ENCODE measurements around the gene CNTNAP2.
A peak's percentile ranks its signal among the peaks of the same experiment; 100 is the strongest.

CNTNAP2 gene

DNA sequence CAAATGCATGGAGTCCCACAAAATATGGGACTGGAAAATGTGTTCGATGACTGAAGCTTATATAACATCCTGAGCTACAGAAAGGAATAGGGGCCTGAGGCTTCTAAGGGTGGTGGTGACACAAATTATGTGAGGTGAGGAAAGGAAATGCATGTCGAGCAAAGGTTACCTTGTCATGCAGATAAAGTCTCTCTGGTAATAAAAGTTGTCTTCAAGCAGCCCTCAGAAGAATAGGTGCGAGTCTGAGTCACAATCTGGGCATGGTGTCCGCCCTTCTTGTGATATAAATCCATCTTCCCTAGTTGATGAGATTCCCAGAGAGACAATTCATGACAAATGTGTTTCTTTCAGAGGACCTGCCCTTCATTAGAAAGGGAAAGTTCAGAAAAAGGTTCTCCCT lies 1488.7 kb downstream of the CNTNAP2 start:
- DNase-seq: no peak

DNA sequence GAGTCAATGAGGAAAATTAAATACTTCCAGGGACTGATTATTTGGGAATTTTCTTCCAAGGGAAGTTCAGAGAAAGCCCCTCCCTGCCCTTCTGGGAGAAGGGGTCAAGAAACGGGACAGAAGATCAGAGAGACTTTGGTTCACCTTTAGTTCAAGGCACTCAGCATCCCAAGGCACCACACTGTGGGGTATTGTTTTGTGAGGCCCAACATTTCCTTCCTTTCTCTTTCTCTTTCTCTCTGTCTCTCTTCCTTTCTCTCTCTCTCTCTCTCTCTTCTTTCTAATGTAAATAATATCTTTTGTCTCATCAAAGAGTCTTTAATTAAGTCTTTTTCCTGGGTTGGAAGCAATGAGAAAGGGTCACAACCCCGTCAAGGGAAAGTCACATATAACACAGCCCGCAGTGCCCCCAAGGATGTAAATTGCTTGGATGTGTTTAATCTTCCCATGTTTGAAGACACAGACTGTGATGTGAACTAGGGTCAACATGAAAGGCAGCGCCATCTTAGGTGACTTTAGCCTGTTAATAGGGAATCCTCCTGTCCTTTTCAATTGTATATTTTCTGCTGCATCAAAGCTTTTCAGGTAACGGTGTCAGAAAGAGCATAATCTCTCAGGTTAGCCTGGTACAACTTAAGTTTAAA lies 1490.7 kb downstream of the CNTNAP2 start:
- DNase-seq: no peak

GRCh38 chr7:147611431-147611830 lies 1494.8 kb downstream of the CNTNAP2 start:
- peak; percentile 59 for DNase-seq

GRCh38 chr7:147635288-147635687 lies 1518.7 kb downstream of the CNTNAP2 start:
- no peak for DNase-seq

- DNase-seq: no peak
These were observed 1520.0 kb downstream of the CNTNAP2 start for GRCh38 chr7:147636553-147636952.

DNA sequence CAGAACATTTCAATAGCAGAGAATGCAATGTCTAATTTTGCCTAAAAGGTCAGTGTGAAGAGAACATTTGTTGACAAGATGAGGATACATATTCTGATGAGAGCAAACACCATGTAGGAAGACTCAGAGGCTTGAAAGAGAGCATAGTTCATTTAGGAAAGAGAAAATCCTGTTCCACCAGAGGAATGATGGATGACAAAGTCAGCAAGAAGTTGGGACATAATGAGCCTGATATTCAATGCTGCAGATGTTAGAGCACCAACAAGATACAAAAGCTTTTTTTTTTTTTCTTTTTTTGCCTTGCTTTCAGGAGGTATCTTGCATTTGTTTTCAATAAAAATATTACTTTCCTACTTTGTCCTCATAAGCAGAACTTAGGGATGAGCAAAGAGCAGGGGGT lies 1522.0 kb downstream of the CNTNAP2 start:
- DNase-seq: no peak

GRCh38 chr7:147639037-147639436 lies 1522.4 kb downstream of the CNTNAP2 start:
- DNase-seq: no peak

DNA sequence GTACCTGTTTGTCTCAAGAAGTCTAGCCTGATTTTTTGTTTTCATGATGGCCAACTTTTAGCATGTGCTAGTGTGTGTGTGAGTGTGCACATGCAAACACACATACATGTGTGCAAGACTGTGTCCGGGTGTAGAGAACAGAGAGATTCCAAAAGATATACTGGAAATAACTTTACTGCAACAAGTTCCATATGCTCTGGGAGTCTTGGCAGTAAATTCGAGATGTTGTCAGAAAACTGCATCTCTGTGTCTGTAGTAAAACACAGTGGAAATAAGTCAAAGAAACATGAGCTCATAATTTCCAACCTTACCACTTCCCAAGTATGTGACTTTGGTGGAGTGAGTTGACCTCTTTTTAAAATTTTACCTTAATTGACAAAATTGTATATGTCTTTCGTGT lies 1523.2 kb downstream of the CNTNAP2 start:
- no peak for DNase-seq

DNA sequence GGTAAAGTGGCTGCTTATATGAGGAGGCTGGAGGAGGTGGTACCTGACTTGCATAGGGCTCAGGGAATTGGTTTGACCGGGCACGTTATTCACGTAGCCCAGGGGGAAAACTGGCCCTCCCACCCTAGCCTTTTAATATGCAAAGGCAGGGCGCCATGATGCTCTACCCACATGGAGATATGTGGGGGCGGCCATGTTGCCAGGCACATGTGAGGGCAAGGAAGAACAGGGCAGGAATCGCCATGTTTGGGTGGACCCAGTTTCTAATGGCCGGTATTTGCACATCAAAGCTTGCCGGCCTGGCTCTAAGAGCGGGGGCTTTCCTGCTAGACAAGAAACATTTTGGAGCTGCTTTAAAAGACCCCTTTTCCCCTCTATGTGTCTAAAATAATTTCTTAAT lies 1524.2 kb downstream of the CNTNAP2 start:
- no peak for DNase-seq

- DNase-seq: no peak
These were observed 1530.0 kb downstream of the CNTNAP2 start for GRCh38 chr7:147646568-147646967.

- no peak for DNase-seq
These were observed 1534.4 kb downstream of the CNTNAP2 start for GRCh38 chr7:147650991-147651390.

DNA sequence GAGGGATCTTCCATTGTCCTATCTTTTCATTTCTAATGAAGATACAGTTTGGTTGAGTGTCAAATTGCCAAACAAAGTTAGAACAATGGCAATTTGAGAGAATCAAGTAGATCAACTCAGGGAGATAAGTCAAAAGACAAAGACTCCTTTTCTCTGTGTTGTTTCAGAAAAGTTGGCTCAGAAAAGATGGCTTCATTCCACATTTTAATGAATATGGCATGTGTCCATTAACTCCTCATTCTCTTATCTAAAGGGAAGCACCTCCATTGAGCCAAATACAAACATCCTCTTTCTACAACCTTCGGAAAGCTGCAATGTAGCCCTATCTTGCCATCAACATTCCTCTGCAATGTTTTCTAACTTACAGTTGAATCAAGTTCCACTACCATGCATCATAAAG lies 1535.0 kb downstream of the CNTNAP2 start:
- no peak for DNase-seq

GRCh38 chr7:147653456-147653855 lies 1536.9 kb downstream of the CNTNAP2 start:
- no peak for DNase-seq

DNA sequence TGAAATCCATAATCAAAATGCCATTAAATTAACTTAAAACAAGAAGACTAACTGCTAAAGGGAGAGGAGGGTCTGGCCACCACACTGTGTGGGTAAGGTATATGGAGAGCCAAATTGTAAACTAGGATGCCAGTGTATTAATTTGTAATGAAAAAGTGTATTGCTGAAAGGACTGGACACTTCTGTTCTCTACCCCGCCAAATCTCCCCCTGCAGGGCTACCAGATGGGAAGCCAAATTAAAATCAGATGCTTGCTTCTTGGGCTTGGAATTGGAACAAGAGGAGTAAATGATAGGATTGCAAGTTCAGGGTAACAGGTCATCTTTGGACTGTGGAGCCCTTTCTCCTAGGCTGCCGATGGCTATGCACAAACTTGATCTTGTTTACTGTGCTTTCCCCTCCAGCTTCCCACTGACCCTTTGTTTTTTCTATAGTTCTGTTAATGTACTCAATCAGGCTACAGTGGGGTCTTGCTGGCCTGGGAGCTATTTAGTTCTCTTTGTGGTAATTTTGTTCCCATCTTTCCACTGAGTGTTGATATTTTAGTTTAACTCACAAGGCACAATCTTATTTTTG lies 1541.9 kb downstream of the CNTNAP2 start:
- DNase-seq: no peak

DNA sequence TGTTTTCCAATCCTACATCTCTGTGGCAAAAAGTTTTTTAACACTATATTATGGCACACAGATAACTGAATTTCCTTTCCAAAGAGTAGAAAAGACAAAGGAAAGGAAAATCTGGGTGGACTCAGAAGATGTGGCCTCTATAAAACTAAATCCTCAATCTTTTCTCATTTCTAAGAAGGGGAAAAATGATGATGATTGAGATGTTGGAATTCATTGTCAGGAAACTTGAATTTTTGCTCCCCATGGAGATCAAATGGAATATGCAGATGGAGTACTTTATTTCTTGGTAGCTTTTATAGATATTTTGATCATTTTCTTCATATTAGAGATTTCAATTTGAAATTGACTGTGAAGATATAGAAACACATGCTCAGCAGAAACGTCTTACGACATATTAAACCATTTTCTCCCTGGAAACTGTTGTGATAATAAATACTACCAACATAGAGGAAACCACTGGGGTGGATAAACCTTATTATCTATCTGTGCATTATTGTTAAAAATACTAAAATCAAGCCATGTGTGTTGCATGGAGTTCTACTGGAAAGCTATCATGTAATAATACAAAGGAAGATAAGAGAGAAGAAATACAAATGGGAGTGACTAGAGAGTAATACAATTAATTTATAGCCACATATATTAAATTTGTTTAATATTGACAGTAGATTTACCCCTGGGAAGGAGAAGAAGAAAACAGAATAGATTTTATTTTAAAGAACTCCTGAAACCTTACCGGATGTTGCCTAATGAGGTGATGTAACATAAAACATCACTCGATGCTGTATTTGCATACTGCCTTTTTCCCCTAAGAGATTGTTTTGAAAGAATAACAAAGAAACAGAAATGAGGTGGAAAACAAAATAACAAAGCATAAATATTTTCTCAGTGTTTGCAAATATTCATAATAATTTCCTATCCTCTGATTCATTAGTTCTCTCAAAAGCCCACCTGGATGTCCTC lies 1542.7 kb downstream of the CNTNAP2 start:
- DNase-seq: no peak

DNA sequence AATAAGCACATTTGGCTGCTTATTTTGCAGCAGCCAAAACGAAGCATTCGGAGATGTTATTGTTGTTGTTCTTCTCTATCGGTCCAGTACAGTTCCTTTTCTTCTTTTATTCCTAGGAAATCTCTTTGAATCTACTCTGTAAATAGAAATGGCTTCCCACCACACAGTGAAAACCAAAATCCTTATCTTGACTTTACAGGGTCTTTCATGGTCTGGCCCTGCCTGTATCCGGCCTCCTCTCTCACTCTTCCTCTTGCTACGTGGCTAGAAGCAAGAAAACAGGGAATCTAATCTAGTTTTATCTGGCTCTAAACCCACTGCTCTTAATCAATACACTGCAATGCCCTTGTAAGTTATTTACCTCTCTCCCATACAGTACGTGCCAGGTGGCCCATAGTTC lies 1547.9 kb downstream of the CNTNAP2 start:
- DNase-seq: no peak

- DNase-seq: no peak
These were observed 1554.2 kb downstream of the CNTNAP2 start for GRCh38 chr7:147670759-147671158.

DNA sequence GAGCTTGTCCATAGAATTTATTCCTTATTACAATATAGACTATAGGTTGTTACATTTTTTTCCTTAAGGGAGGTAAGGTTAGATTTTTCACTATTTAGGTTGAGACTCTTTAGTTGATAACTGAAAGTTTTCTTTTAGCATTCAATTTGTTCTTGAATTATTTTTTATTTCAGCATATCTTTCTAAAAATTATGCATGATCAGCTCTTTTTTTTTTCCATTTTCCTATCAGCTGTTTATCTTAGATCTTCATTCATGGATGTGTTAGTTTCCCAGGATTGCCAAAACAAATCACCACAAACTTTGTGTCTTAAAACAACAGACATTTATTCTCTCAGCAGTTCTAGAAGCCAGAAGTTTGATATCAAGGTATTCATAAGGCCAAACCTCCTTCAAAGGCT lies 1558.1 kb downstream of the CNTNAP2 start:
- no peak for DNase-seq

DNA sequence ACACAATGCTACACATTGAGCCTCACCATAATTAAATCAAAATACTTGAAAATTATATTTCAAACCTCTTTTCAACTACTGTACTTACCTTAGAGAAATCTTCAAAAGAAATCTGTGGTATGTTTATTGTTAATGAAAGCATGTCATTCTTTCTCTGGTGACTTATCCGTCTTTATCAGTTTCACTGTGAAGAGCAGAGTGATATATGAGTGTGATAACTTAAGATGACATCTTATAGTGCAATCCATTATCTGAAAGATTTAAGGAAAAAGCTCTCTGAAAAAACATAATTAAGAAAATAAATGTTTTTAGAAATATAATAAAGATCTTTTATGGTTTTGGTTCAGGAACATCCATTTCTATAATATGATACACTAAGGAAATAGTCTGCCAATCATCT lies 1562.3 kb downstream of the CNTNAP2 start:
- DNase-seq: no peak

DNA sequence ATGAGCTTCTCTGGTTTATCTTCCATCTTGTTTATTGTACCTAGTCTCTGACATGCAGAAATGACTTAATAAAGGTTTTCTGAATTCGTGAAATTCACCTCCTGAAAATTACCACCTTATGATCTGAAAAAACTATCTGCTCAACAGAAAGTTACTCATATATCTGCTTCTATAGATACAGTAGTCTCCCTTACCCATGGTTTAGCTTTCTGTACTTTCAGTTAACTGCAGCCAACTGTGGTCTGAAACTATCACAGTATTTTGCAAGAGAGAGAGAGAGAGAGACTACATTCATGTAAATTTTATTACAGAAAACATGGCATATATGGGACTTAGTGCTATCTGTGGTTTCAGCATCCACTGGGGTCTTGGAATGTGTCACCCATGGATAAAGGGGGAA lies 1564.9 kb downstream of the CNTNAP2 start:
- DNase-seq: no peak

DNA sequence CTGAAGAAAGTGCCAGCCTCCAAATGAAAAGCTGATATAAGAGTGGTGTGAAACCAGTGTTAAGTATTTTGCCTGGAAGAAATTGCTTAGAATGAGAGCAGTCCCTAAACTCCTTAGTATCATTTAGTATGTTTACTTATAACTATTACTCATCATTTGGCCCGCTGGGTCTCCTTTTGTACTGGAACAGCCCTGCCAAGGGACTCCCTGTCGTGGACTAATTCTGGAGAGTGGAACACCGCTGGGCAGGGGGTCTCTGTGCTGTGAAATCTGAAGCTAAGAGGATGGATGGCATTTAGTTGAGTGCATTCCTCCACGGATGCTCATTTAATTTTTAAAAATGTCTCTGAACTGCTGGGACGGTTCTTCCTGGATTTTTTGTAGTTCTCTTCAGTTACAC lies 1584.1 kb downstream of the CNTNAP2 start:
- DNase-seq: peak; percentile 43

- no peak for DNase-seq
These were observed 1591.3 kb downstream of the CNTNAP2 start for GRCh38 chr7:147707926-147708325.

GRCh38 chr7:147708871-147709270 lies 1592.3 kb downstream of the CNTNAP2 start:
- no peak for DNase-seq

DNA sequence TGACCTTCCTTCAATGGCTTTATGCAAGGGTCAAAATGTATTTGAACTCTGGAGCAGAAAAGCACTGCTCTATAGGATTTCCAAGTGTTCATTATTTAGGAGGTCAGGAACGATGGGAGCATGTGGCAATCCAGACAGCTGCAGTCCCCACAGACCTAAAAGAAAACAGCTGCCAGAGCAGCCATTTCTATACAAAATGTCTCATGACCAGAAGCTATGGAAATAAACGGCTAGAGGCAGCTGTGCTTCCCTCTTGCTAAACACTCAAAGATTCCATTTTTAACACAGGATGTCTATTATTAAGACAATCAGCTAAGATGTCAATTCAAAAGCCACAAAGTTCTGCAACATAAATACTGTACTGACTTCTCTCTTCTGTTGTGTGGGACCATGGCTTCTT lies 1594.8 kb downstream of the CNTNAP2 start:
- DNase-seq: no peak
